GM23248 (cell line): Measurements from ENCODE around the gene TCF23.

Source experiments
- EZH2 ChIP-seq: fragments of 200-600 bp; sonication (generic); IDR thresholded peaks from 2 replicates; pipeline ENCODE4 v1.6.1; 2018; ENCODE audit warnings: antibody characterized with exemption, mild to moderate bottlenecking; ENCODE audit not compliant: insufficient read depth, poor library complexity, severe bottlenecking
- EZH2phosphoT487 ChIP-seq: fragments of 200-600 bp; sonication (generic); IDR thresholded peaks from 2 replicates; pipeline ENCODE4 v1.6.1; 2018; ENCODE audit warnings: antibody characterized with exemption, moderate library complexity, mild to moderate bottlenecking, low read depth; ENCODE audit not compliant: insufficient read depth

GRCh38 chr2:27099334-27099955 is 49.4 kb upstream of the TCF23 start:
- TF ChIP-seq EZH2 (no peak), EZH2phosphoT487 (no peak)
